ENCODE data around the gene SLAMF6.
A peak's percentile ranks its signal among the peaks of the same experiment; 100 is the strongest.

The SLAMF6 gene

GRCh38 chr1:160474392-160475242, 48.4 kb downstream of the SLAMF6 start:
- H3K4me2 ChIP-seq (ENCODE audit: low read length), result peak overlapping the region; percentile 77

GRCh38 chr1:160472112-160472511, 50.9 kb downstream of the SLAMF6 start:
- no peaks in the 10 kb centered on the region for H3K27me3 ChIP-seq (ENCODE audit: control insufficient read depth, low read length)
- no peaks in the 10 kb centered on the region for H3K9me2 ChIP-seq (replicated peaks; ENCODE audit: control insufficient read depth, low read length)
- no peaks in the 10 kb centered on the region for H4K20me1 ChIP-seq (ENCODE audit: control insufficient read depth, insufficient read depth, low read depth, low read length)
- H3K79me2 ChIP-seq (ENCODE audit: control insufficient read depth, low read length), result no peaks in the 10 kb centered on the region
- peaks cover 21% of the 10 kb centered on the region for H3F3A ChIP-seq (ENCODE audit: control insufficient read depth, insufficient read depth)
- no peak overlapping the region for H3K4me2 ChIP-seq (ENCODE audit: low read length)
- H3K36me3 ChIP-seq (ENCODE audit: control insufficient read depth, low read length), result no peaks in the 10 kb centered on the region
- no peak overlapping the region for H3K4me3 ChIP-seq (ENCODE audit: low read length)
- peaks cover 57% of the 10 kb centered on the region for H3K4me1 ChIP-seq (ENCODE audit: control insufficient read depth, low read length)
- TF ChIP-seq, protein P1, sequence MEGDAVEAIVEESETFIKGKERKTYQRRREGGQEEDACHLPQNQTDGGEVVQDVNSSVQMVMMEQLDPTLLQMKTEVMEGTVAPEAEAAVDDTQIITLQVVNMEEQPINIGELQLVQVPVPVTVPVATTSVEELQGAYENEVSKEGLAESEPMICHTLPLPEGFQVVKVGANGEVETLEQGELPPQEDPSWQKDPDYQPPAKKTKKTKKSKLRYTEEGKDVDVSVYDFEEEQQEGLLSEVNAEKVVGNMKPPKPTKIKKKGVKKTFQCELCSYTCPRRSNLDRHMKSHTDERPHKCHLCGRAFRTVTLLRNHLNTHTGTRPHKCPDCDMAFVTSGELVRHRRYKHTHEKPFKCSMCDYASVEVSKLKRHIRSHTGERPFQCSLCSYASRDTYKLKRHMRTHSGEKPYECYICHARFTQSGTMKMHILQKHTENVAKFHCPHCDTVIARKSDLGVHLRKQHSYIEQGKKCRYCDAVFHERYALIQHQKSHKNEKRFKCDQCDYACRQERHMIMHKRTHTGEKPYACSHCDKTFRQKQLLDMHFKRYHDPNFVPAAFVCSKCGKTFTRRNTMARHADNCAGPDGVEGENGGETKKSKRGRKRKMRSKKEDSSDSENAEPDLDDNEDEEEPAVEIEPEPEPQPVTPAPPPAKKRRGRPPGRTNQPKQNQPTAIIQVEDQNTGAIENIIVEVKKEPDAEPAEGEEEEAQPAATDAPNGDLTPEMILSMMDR (IDR thresholded peaks at IDR 0.05; ENCODE audit: low read depth, low read length, poor library complexity, severe bottlenecking), result no peak
- TF ChIP-seq EZH2phosphoT487 (IDR thresholded peaks at IDR 0.05; ENCODE audit: borderline replicate concordance, low read length), result no peak
- H3K27ac ChIP-seq (ENCODE audit: low read depth, low read length), result no peak overlapping the region
- no peaks in the 10 kb centered on the region for H3K9me3 ChIP-seq (ENCODE audit: control insufficient read depth, insufficient read depth, low read length)

More at GRCh38 chr1:160474392-160475242, 48.4 kb downstream of the SLAMF6 start:
- Histone ChIP-seq H3K9me3 (ENCODE audit: control insufficient read depth, insufficient read depth, low read length) (no peaks in the 10 kb centered on the region), H3K36me3 (ENCODE audit: control insufficient read depth, low read length) (no peaks in the 10 kb centered on the region), H3K27ac (ENCODE audit: low read depth, low read length) (peak overlapping the region; percentile 66), H3K4me3 (ENCODE audit: low read length) (peak overlapping the region; percentile 60), H4K20me1 (ENCODE audit: control insufficient read depth, insufficient read depth, low read depth, low read length) (no peaks in the 10 kb centered on the region), H3F3A (ENCODE audit: control insufficient read depth, insufficient read depth) (peaks cover 10% of the 10 kb centered on the region), H3K27me3 (ENCODE audit: control insufficient read depth, low read length) (no peaks in the 10 kb centered on the region), H3K79me2 (ENCODE audit: control insufficient read depth, low read length) (no peaks in the 10 kb centered on the region), H3K4me1 (ENCODE audit: control insufficient read depth, low read length) (peaks cover 42% of the 10 kb centered on the region), H3K9me2 (replicated peaks; ENCODE audit: control insufficient read depth, low read length) (no peaks in the 10 kb centered on the region)
- TF ChIP-seq, protein P1 (IDR thresholded peaks at IDR 0.05; ENCODE audit: low read depth, low read length, poor library complexity, severe bottlenecking), result no peak
- no peak for TF ChIP-seq EZH2phosphoT487 (IDR thresholded peaks at IDR 0.05; ENCODE audit: borderline replicate concordance, low read length)

DNA sequence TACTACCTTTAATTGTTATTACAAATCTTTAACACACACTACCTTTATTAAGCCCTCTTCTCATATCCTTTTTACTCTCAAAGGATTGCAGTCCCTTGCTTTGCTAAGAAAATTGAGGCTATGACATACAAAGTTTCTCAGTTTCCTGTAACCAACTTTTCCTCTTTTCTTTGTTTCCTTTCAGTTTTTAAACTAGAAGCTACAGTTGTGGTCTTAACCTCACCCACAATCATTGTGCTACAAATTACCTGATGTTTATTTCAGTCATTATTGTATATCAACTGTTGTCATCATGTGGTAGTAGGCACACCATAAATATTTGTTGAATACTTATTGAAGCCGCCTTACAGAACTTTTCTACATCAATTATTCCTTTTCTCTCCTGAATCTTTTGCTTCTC, 51.8 kb downstream of the SLAMF6 start:
- H3K27me3 ChIP-seq (ENCODE audit: control insufficient read depth, low read length), result no peaks in the 10 kb centered on the region
- H3K9me2 ChIP-seq (replicated peaks; ENCODE audit: control insufficient read depth, low read length), result no peaks in the 10 kb centered on the region
- no peaks in the 10 kb centered on the region for H3K36me3 ChIP-seq (ENCODE audit: control insufficient read depth, low read length)
- H3K4me3 ChIP-seq (ENCODE audit: low read length), result no peak overlapping the region
- no peak for TF ChIP-seq EZH2phosphoT487 (IDR thresholded peaks at IDR 0.05; ENCODE audit: borderline replicate concordance, low read length)
- TF ChIP-seq, protein P1 (IDR thresholded peaks at IDR 0.05; ENCODE audit: low read depth, low read length, poor library complexity, severe bottlenecking), result no peak
- peaks cover 66% of the 10 kb centered on the region for H3K4me1 ChIP-seq (ENCODE audit: control insufficient read depth, low read length)
- peaks cover 30% of the 10 kb centered on the region for H3F3A ChIP-seq (ENCODE audit: control insufficient read depth, insufficient read depth)
- H4K20me1 ChIP-seq (ENCODE audit: control insufficient read depth, insufficient read depth, low read depth, low read length), result no peaks in the 10 kb centered on the region
- no peak overlapping the region for H3K27ac ChIP-seq (ENCODE audit: low read depth, low read length)
- no peaks in the 10 kb centered on the region for H3K9me3 ChIP-seq (ENCODE audit: control insufficient read depth, insufficient read depth, low read length)
- peak overlapping the region; percentile 23 for H3K4me2 ChIP-seq (ENCODE audit: low read length)
- H3K79me2 ChIP-seq (ENCODE audit: control insufficient read depth, low read length), result no peaks in the 10 kb centered on the region
